Measurements from ENCODE around the gene TENM3.

DNA sequence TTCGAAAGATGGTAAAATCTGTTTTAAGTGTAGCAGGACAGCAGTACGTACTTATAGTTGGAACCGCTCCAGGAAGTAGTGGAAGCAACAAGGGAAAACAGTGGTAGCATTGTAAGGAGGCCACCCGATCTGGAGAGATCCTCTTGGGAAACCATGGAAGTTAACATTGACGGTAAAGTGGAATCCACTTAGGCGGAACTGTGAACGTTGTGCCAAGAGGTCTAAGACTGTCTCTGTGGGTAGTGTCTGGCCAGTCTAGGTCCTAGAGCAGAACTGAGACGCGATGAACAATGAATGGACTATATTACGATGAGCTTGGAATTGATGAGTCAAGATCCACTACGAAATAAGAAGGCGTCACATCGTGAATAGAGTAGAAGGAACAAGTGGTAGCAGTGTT, 124.0 kb downstream of the TENM3 start:
- TF ChIP-seq, protein P1, sequence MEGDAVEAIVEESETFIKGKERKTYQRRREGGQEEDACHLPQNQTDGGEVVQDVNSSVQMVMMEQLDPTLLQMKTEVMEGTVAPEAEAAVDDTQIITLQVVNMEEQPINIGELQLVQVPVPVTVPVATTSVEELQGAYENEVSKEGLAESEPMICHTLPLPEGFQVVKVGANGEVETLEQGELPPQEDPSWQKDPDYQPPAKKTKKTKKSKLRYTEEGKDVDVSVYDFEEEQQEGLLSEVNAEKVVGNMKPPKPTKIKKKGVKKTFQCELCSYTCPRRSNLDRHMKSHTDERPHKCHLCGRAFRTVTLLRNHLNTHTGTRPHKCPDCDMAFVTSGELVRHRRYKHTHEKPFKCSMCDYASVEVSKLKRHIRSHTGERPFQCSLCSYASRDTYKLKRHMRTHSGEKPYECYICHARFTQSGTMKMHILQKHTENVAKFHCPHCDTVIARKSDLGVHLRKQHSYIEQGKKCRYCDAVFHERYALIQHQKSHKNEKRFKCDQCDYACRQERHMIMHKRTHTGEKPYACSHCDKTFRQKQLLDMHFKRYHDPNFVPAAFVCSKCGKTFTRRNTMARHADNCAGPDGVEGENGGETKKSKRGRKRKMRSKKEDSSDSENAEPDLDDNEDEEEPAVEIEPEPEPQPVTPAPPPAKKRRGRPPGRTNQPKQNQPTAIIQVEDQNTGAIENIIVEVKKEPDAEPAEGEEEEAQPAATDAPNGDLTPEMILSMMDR (IDR thresholded peaks at IDR 0.05; ENCODE audit: low read length) = no peak
- TF ChIP-seq EZH2 (IDR thresholded peaks at IDR 0.05; ENCODE audit: borderline replicate concordance, low read length) = no peak
